ENCODE results near the gene PRKCA. TPM values are rescaled to one million over a fixed set of nuclear protein-coding genes. Genes with fewer than 3 reads are reported as not detected.

The PRKCA gene
- total RNA-seq, 1 experiment from 2014 or later: 29.6 TPM

GRCh38 chr17:66750116-66750515 lies 447.7 kb downstream of the PRKCA start:
- intact Hi-C loops (cut with micrococcal nuclease; ENCODE audit: unreplicated experiment): no loop called here
- DNase-seq: no peak
- TF ChIP-seq CTCF (IDR thresholded peaks at IDR 0.05; ENCODE audit: insufficient read depth in 1 of 2, low read depth in 1 of 2, low read length in 1 of 2, severe bottlenecking in 1 of 2, unreplicated experiment in 1 of 2): no peak
- POLR2A ChIA-PET: no interaction called here
- BruUV-seq (replicated peaks): no TSS peak
- no peaks in the 10 kb centered on the region for H3K4me1 ChIP-seq
- H3K4me3 Mint-ChIP-seq (ENCODE audit: unreplicated experiment): no peak overlapping the region
- H3K9me3 ChIP-seq: no peaks in the 10 kb centered on the region
- CTCF ChIA-PET: no interaction called here
- H3K9me3 Mint-ChIP-seq (ENCODE audit: unreplicated experiment): no peaks in the 10 kb centered on the region
- H3K27me3 ChIP-seq (replicated peaks; ENCODE audit: control insufficient read depth, insufficient read depth, low read length): no peaks in the 10 kb centered on the region
- no peak overlapping the region for H3K27ac Mint-ChIP-seq (ENCODE audit: unreplicated experiment)
- H3K4me3 ChIP-seq (ENCODE audit: low read depth, low read length): no peak overlapping the region
- H3K36me3 Mint-ChIP-seq (ENCODE audit: insufficient read depth, unreplicated experiment): peaks cover 4% of the 10 kb centered on the region
- no peaks in the 10 kb centered on the region for H3K27me3 Mint-ChIP-seq (ENCODE audit: insufficient read depth, unreplicated experiment)
- H3K4me1 Mint-ChIP-seq (ENCODE audit: low read depth, unreplicated experiment): no peaks in the 10 kb centered on the region
- peaks cover 2% of the 10 kb centered on the region; the same call in 1 of the 2 replicates for H3K36me3 ChIP-seq (ENCODE audit: control insufficient read depth, insufficient read depth, low read length)

DNA sequence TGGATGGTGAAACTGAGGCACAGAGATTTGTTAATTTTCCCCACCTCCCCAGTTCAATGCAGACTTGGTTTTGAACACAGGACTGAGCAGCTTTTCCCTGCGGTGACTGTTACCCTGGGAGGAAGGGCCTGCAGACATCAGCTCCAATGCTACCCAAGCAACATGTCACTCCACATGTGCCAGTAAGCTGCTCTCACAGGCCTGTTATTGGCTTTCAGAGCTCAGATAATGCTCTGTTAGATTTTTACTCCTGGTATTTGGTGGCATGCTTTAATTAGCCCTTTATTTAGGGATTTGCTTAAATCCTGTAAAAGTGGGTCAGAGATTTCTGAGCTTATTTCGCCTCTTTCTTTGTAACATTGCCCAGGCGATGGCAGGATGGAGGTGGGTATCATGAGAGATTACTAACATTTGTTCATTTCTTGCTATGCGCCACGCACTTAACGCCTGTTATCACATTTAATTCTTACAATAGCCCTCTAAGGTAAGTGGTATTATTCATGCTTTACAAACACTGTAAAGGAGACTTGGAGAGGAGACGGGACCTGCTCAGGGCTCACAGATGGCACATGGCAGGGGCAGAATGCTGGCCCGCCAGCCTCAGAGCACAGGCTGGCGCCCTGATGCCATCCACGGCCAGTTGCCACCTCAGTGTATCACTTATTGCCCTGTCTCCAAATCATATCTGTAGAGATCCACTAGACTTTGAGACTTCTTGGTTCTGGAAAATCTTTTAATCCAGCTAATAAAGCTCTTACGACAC lies 448.5 kb downstream of the PRKCA start:
- POLR2A ChIA-PET: no interaction called here
- Histone ChIP-seq H3K4me3 (ENCODE audit: low read depth, low read length) (no peak overlapping the region), H3K9me3 (no peaks in the 10 kb centered on the region), H3K4me1 (no peaks in the 10 kb centered on the region), H3K27me3 (replicated peaks; ENCODE audit: control insufficient read depth, insufficient read depth, low read length) (no peaks in the 10 kb centered on the region), H3K36me3 (ENCODE audit: control insufficient read depth, insufficient read depth, low read length) (peaks cover 2% of the 10 kb centered on the region; the same call in 1 of the 2 replicates)
- no peak for DNase-seq
- BruUV-seq (replicated peaks): no TSS peak
- TF ChIP-seq CTCF (IDR thresholded peaks at IDR 0.05; ENCODE audit: insufficient read depth in 1 of 2, low read depth in 1 of 2, low read length in 1 of 2, severe bottlenecking in 1 of 2, unreplicated experiment in 1 of 2): no peak
- intact Hi-C loops (cut with micrococcal nuclease; ENCODE audit: unreplicated experiment): no loop called here
- CTCF ChIA-PET: no interaction called here
- H3K4me3 Mint-ChIP-seq (ENCODE audit: unreplicated experiment): no peak overlapping the region
- H3K27me3 Mint-ChIP-seq (ENCODE audit: insufficient read depth, unreplicated experiment): no peaks in the 10 kb centered on the region
- peaks cover 4% of the 10 kb centered on the region for H3K36me3 Mint-ChIP-seq (ENCODE audit: insufficient read depth, unreplicated experiment)
- H3K4me1 Mint-ChIP-seq (ENCODE audit: low read depth, unreplicated experiment): no peaks in the 10 kb centered on the region
- H3K27ac Mint-ChIP-seq (ENCODE audit: unreplicated experiment): no peak overlapping the region
- H3K9me3 Mint-ChIP-seq (ENCODE audit: unreplicated experiment): no peaks in the 10 kb centered on the region

- ChIA-PET CTCF (no interaction called here), POLR2A (no interaction called here)
- BruUV-seq (replicated peaks): no TSS peak
- H3K27me3 ChIP-seq (replicated peaks; ENCODE audit: control insufficient read depth, insufficient read depth, low read length): no peaks in the 10 kb centered on the region
- H3K4me1 ChIP-seq: no peaks in the 10 kb centered on the region
- H3K4me3 ChIP-seq (ENCODE audit: low read depth, low read length): no peak overlapping the region
- intact Hi-C loops (cut with micrococcal nuclease; ENCODE audit: unreplicated experiment): no loop called here
- Mint-ChIP-seq H3K4me1 (ENCODE audit: low read depth, unreplicated experiment) (no peaks in the 10 kb centered on the region), H3K36me3 (ENCODE audit: insufficient read depth, unreplicated experiment) (peaks cover 4% of the 10 kb centered on the region), H3K9me3 (ENCODE audit: unreplicated experiment) (no peaks in the 10 kb centered on the region), H3K4me3 (ENCODE audit: unreplicated experiment) (no peak overlapping the region), H3K27ac (ENCODE audit: unreplicated experiment) (no peak overlapping the region), H3K27me3 (ENCODE audit: insufficient read depth, unreplicated experiment) (no peaks in the 10 kb centered on the region)
- TF ChIP-seq CTCF (IDR thresholded peaks at IDR 0.05; ENCODE audit: insufficient read depth in 1 of 2, low read depth in 1 of 2, low read length in 1 of 2, severe bottlenecking in 1 of 2, unreplicated experiment in 1 of 2): no peak
- H3K9me3 ChIP-seq: no peaks in the 10 kb centered on the region
- peaks cover 2% of the 10 kb centered on the region; the same call in 1 of the 2 replicates for H3K36me3 ChIP-seq (ENCODE audit: control insufficient read depth, insufficient read depth, low read length)
- DNase-seq: no peak
These were observed 449.4 kb downstream of the PRKCA start for GRCh38 chr17:66751771-66752170.

All from Caco-2 (cell line).